HG02623 (cell line): ENCODE results near the gene HSD11B1L.
"Not testable (repeated sequence)": the region's sequence is repeated elsewhere in the genome, so short reads cannot be mapped to it uniquely, and the experiment has no call there.

ENCODE experiments used
- ATAC-seq: cut with Tn5 transposase; IDR thresholded peaks from one replicate; pipeline ENCODE4 v1.9.1; 2021; ENCODE audit warnings: moderate library complexity; ENCODE audit not compliant: unreplicated experiment

The HSD11B1L gene

DNA sequence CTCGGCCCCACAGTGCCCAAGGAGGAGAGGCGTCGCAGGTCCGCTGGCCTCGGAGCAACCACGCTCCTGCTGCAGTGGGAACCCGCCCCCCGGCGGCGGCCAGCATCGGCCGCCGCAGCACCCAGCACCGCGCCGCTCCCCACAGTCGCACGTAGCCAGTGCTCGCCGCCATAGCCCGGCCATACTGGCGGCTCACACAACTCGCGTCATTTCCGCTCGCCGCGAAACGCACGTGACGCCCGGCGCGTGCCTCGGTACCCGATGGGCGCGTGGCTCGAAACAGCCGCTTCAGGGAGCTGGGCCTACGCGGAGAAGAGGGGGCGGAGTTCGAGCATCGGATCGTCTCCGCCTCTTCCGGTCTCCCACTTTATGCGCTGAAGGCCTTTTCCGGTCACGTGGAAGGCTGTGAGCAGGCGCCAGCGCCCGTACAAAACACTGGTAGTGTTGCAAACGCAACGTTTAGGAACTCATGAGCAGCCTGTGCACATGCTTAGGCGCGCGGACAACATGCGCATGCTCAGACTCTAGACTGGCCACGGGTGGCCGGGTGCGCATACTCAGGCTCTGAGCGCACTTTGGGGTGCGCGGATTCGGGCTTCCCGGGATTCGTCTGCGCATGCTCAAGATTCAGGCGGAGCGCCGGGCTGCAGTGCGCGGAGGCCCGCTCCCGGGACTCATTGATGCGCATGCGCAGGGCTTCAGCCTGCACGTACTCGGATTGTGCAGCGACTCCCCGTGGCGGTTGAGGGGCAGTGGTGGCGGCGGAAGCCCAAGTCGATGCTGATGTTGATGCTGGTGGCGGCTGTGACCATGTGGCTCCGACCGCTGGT lies 39.3 kb downstream of the HSD11B1L start, which contains the start of the genes CATSPERD and LONP1:
Gene CATSPERD, plus strand, starts transcription at position 677 of the 830 bp plus-strand sequence. Its CDS starts 101 bp downstream, at position 778.
Gene LONP1, minus strand, starts transcription at position 186 of the 830 bp plus-strand sequence. Its CDS starts 14 bp downstream, at position 172.
- peak; percentile 78 for ATAC-seq

GRCh38 chr19:5727453-5728050 lies 46.7 kb downstream of the HSD11B1L start:
- ATAC-seq: no peak

- not testable (repeated sequence) for ATAC-seq
Measured at GRCh38 chr19:5733172-5733571, 52.3 kb downstream of the HSD11B1L start.
